Smooth muscle cell (in vitro differentiated cells): ENCODE data around the gene ERICH3. TPM values are rescaled to one million over a fixed set of nuclear protein-coding genes. Genes with fewer than 3 reads are reported as not detected.

Experiments
- DNase-seq: peaks from one replicate; lab custom pipeline; 2025; ENCODE audit not compliant: unreplicated experiment; lab: John Stamatoyannopoulos, UW
- H2AFZ ChIP-seq: fragments of 200-600 bp; sonication (generic); 2 replicates; pipeline ENCODE4 v1.6.0; 2016; ENCODE audit warnings: antibody characterized with exemption, low read depth, mild to moderate bottlenecking
- H3F3A ChIP-seq: fragments of 200-600 bp; sonication (generic); 2 replicates; pipeline ENCODE4 v1.6.0; 2017; ENCODE audit warnings: antibody characterized with exemption, low read depth
- H3K27ac ChIP-seq: fragments of 200-600 bp; sonication (generic); 2 replicates; pipeline ENCODE4 v1.5.1; 2016; ENCODE audit warnings: low read depth, mild to moderate bottlenecking
- H3K27me3 ChIP-seq: fragments of 200-600 bp; sonication (generic); 2 replicates; pipeline ENCODE4 v1.6.1; 2016; ENCODE audit warnings: low read depth, mild to moderate bottlenecking
- H3K36me3 ChIP-seq: fragments of 200-600 bp; sonication (generic); 2 replicates; pipeline ENCODE4 v1.5.1; 2016; ENCODE audit warnings: low read depth
- H3K4me1 ChIP-seq: fragments of 200-600 bp; sonication (generic); 2 replicates; pipeline ENCODE4 v1.5.1; 2016; ENCODE audit warnings: low read depth
- H3K4me2 ChIP-seq: fragments of 200-600 bp; sonication (generic); 2 replicates; pipeline ENCODE4 v1.6.0; 2016; ENCODE audit warnings: mild to moderate bottlenecking
- H3K4me3 ChIP-seq: fragments of 200-600 bp; sonication (generic); 2 replicates; pipeline ENCODE4 v1.5.1; 2016; ENCODE audit warnings: mild to moderate bottlenecking
- H3K79me2 ChIP-seq: fragments of 200-600 bp; sonication (generic); 2 replicates; pipeline ENCODE4 v1.6.0; 2016; ENCODE audit warnings: low read depth, mild to moderate bottlenecking
- H3K9ac ChIP-seq: fragments of 200-600 bp; sonication (generic); 2 replicates; pipeline ENCODE4 v1.6.0; 2016; ENCODE audit warnings: low read depth
- H3K9me3 ChIP-seq: fragments of 200-600 bp; sonication (generic); replicated peaks from 2 replicates; pipeline ENCODE4 v1.5.1; 2016; ENCODE audit warnings: low read depth
- H4K20me1 ChIP-seq: fragments of 200-600 bp; sonication (generic); 2 replicates; pipeline ENCODE4 v1.6.0; 2016; ENCODE audit warnings: low read depth
- CTCF ChIP-seq: fragments of 200-600 bp; sonication (generic); IDR thresholded peaks from 2 replicates; pipeline ENCODE4 v1.5.1; 2017; ENCODE audit warnings: borderline replicate concordance, mild to moderate bottlenecking, antibody characterized with exemption; ENCODE audit not compliant: insufficient read depth, poor library complexity, severe bottlenecking
- WGBS: methylation state at CpG from one replicate; pipeline ENCODE4 v1.1.7; 2016; ENCODE audit warnings: low lambda C conversion rate; 5-methylcytosine and 5-hydroxymethylcytosine counted together
- polyA plus RNA-seq: library from polyadenylated mRNA; unstranded; fragments of >200 nt; fragmentation: Nextera tagmentation; extraction: Ambion mirVana; gene quantifications from 2 replicates; pipeline ENCODE4 v1.2.1, GENCODE V29; 2016
- total RNA-seq: library from RNA; depleted of rRNA; stranded (reverse); fragments of >200 nt; gene quantifications from 2 replicates; pipeline ENCODE4 v1.2.3, GENCODE V29; 2014

ERICH3 gene
- total and polyA plus RNA-seq, 2 experiments from 2014 or later: not detected

GRCh38 chr1:74571493-74571800 lies 102.1 kb downstream of the ERICH3 start:
- 89% methylated on average over 8 of the region's 8 CpGs for whole genome bisulfite sequencing
- no peaks in the 10 kb centered on the region for H3K4me1 ChIP-seq
- no peak for DNase-seq

GRCh38 chr1:74570797-74571492 lies 102.6 kb downstream of the ERICH3 start:
- no peak overlapping the region for H3K4me3 ChIP-seq
- no peak overlapping the region for H3K9ac ChIP-seq
- no peak overlapping the region for H3K27ac ChIP-seq
- H3K27me3 ChIP-seq: no peaks in the 10 kb centered on the region
- no peaks in the 10 kb centered on the region for H3K9me3 ChIP-seq
- H4K20me1 ChIP-seq: no peaks in the 10 kb centered on the region
- no peaks in the 10 kb centered on the region for H3K4me1 ChIP-seq
- no peak overlapping the region for H3K4me2 ChIP-seq
- H2AFZ ChIP-seq: no peak overlapping the region
- DNase-seq: no peak
- TF ChIP-seq CTCF: no peak
- WGBS: 63% methylated on average over 14 of the region's 14 CpGs
- H3F3A ChIP-seq: no peaks in the 10 kb centered on the region
- H3K79me2 ChIP-seq: no peaks in the 10 kb centered on the region
- H3K36me3 ChIP-seq: no peaks in the 10 kb centered on the region

More at GRCh38 chr1:74571493-74571800, 102.1 kb downstream of the ERICH3 start:
- Histone ChIP-seq H3K9ac (no peak overlapping the region), H2AFZ (no peak overlapping the region), H3K36me3 (no peaks in the 10 kb centered on the region), H3K79me2 (no peaks in the 10 kb centered on the region), H4K20me1 (no peaks in the 10 kb centered on the region), H3K9me3 (no peaks in the 10 kb centered on the region), H3F3A (no peaks in the 10 kb centered on the region), H3K4me3 (no peak overlapping the region), H3K27ac (no peak overlapping the region), H3K4me2 (no peak overlapping the region), H3K27me3 (no peaks in the 10 kb centered on the region)
- TF ChIP-seq CTCF: no peak

GRCh38 chr1:74549932-74550331 lies 123.7 kb downstream of the ERICH3 start:
- no peak for DNase-seq
- H3K4me3 ChIP-seq: no peak overlapping the region
- no peak overlapping the region for H3K9ac ChIP-seq
- no peaks in the 10 kb centered on the region for H4K20me1 ChIP-seq
- no peak for TF ChIP-seq CTCF
- H2AFZ ChIP-seq: no peak overlapping the region
- H3K27me3 ChIP-seq: no peaks in the 10 kb centered on the region
- H3K36me3 ChIP-seq: no peaks in the 10 kb centered on the region
- WGBS: 94% methylated on average over 2 of the region's 2 CpGs
- H3F3A ChIP-seq: no peaks in the 10 kb centered on the region
- no peaks in the 10 kb centered on the region for H3K9me3 ChIP-seq
- H3K4me1 ChIP-seq: no peaks in the 10 kb centered on the region
- no peak overlapping the region for H3K27ac ChIP-seq
- no peak overlapping the region for H3K4me2 ChIP-seq
- H3K79me2 ChIP-seq: no peaks in the 10 kb centered on the region

- Histone ChIP-seq H3F3A (no peaks in the 10 kb centered on the region), H3K4me1 (no peaks in the 10 kb centered on the region), H3K4me3 (no peak overlapping the region), H2AFZ (no peak overlapping the region), H3K9me3 (no peaks in the 10 kb centered on the region), H4K20me1 (no peaks in the 10 kb centered on the region), H3K27ac (no peak overlapping the region), H3K36me3 (no peaks in the 10 kb centered on the region), H3K4me2 (no peak overlapping the region), H3K79me2 (no peaks in the 10 kb centered on the region), H3K9ac (no peak overlapping the region), H3K27me3 (no peaks in the 10 kb centered on the region)
- WGBS: 88% methylated on average over 4 of the region's 4 CpGs
- DNase-seq: no peak
- no peak for TF ChIP-seq CTCF
Observed at GRCh38 chr1:74548961-74549750, 124.4 kb downstream of the ERICH3 start.
